ENCODE measurements around the gene DNAH2. TPM values are rescaled to one million over a fixed set of nuclear protein-coding genes. Genes with fewer than 3 reads are reported as not detected.

DNAH2 gene
- total and polyA plus RNA-seq, 2 of the 4 experiments (the other 2 are of a cell fraction): under 0.01 to 0.02 TPM

DNA sequence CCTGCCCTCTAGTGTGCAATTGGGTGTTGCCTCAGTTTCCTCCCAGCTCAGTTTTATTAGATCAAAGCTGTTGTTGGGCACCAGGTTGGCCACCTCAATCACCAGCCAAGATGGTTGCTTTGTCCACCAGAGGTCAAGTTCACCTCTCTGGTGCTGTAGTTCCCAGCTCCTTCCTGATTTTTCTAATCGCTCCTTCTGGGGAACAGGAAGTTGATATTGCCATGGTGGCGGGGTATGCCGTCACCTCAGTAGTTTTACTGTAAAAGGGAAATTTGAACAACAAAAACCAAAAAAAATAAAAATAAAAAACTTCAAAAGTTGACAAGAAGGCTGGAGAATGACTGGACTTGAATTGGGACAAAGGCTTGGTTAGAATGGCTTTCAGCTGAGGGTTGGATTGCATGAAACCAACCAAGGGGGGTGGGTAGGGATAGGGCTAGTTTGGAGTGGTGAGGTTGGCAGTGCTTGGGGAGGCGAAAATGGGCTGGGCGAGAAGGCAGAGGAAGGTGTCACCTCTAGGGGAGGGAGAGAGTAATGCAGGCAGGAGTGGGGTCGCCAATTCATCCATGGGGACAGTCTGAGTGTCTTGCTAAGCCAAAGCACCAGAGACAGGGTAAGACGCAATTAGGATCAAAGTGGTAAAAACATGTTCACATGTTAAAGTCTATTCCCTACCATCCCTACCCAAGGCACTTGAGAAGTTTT lies 6.3 kb upstream of the DNAH2 start:
- Histone ChIP-seq H3K9ac (ENCODE audit: low read depth, low read length) (no peak overlapping the region), H2AK5ac (ENCODE audit: low read depth, low read length) (no peak overlapping the region), H3K4me1 (ENCODE audit: control insufficient read depth, insufficient read depth, low read length) (peaks cover under 1% of the 10 kb centered on the region; the same call in 1 of the 2 replicates), H2BK120ac (ENCODE audit: low read depth, low read length) (no peak overlapping the region), H2BK15ac (ENCODE audit: low read depth, low read length) (no peak overlapping the region), H2AFZ (replicated peaks; ENCODE audit: low read length, poor library complexity) (no peak overlapping the region), H3K18ac (ENCODE audit: low read depth, low read length) (no peak overlapping the region), H2BK5ac (ENCODE audit: low read depth, low read length, poor library complexity, severe bottlenecking) (no peak overlapping the region), H3K4me3 (ENCODE audit: insufficient read depth, low read depth, low read length) (no peak overlapping the region), H4K5ac (ENCODE audit: low read depth, low read length) (no peak overlapping the region), H3K4me2 (ENCODE audit: low read depth, low read length) (no peak overlapping the region), H3K79me1 (ENCODE audit: low read depth in 1 of 2, low read length in 2 of 2) (no peaks in the 10 kb centered on the region), H4K8ac (ENCODE audit: low read depth in 2 of 2, low read length in 2 of 2) (no peak overlapping the region), H2AK9ac (replicated peaks; ENCODE audit: low read depth, low read length, poor library complexity) (no peak overlapping the region), H3K14ac (replicated peaks; ENCODE audit: low read depth, low read length) (no peak overlapping the region), H3K9me1 (ENCODE audit: insufficient read depth, low read length) (0 out of 2 replicates have a peak, but pooled peaks cover under 1% of the 10 kb centered on the region), H3K9me3 (ENCODE audit: control insufficient read depth, insufficient read depth, low read length) (no peaks in the 10 kb centered on the region), H3K27ac (ENCODE audit: insufficient read depth, low read length) (no peak overlapping the region), H3K23ac (ENCODE audit: low read depth, low read length) (no peak overlapping the region), H2BK20ac (ENCODE audit: low read depth, low read length) (no peak overlapping the region), H3K36me3 (ENCODE audit: control insufficient read depth, insufficient read depth, low read length) (no peaks in the 10 kb centered on the region), H3K56ac (ENCODE audit: extremely low read depth, insufficient read depth, low read length) (no peak overlapping the region), H4K91ac (ENCODE audit: insufficient read depth, low read depth, low read length) (no peak overlapping the region), H3K4ac (ENCODE audit: low read depth, low read length) (no peak overlapping the region), H4K20me1 (ENCODE audit: insufficient read depth, low read length) (no peaks in the 10 kb centered on the region), H3K27me3 (ENCODE audit: control insufficient read depth, insufficient read depth, low read length) (peaks cover 61% of the 10 kb centered on the region)
- ChIA-PET POLR2A (ENCODE audit: unreplicated experiment) (no interaction called here), CTCF (no interaction called here)
- in situ Hi-C loops (cut with MboI; ENCODE audit: low sequenced_read_pairs): no loop called here
- ATAC-seq (ENCODE audit: low read depth) (no peak), DNase-seq (no peak)
- no TSS peak for BruUV-seq (replicated peaks)
- 76% methylated on average over 2 of the region's 7 CpGs; no CpG with 5 or more reads in 1 of the 2 experiments for WGBS, 2 experiments (ENCODE audit: extremely low coverage in 2 of 2, insufficient read length in 1 of 2)
- dilution Hi-C loops (cut with HindIII; ENCODE audit: low sequenced_read_pairs, unreplicated experiment): no loop called here
- TF ChIP-seq NFE2L2 (IDR thresholded peaks at IDR 0.05; ENCODE audit: low read depth, low read length) (no peak), CHD1 (IDR thresholded peaks at IDR 0.05; ENCODE audit: low read depth, low read length) (no peak), RFX5 (IDR thresholded peaks at IDR 0.05; ENCODE audit: low read depth, low read length) (no peak), SMC3 (IDR thresholded peaks at IDR 0.05; ENCODE audit: low read depth, low read length) (no peak), MXI1 (IDR thresholded peaks at IDR 0.05; ENCODE audit: borderline replicate concordance, low read depth, low read length) (no peak), RCOR1 (IDR thresholded peaks at IDR 0.05; ENCODE audit: insufficient replicate concordance, low read length) (no peak), MAZ (IDR thresholded peaks at IDR 0.05; ENCODE audit: borderline replicate concordance, low read depth, low read length) (no peak), BHLHE40 (IDR thresholded peaks at IDR 0.05; ENCODE audit: low read depth, low read length) (no peak), FOS (IDR thresholded peaks at IDR 0.05; ENCODE audit: low read depth, low read length) (no peak), CEBPB (IDR thresholded peaks at IDR 0.05; ENCODE audit: low read depth, low read length) (no peak)
- TF ChIP-seq, protein P1, sequence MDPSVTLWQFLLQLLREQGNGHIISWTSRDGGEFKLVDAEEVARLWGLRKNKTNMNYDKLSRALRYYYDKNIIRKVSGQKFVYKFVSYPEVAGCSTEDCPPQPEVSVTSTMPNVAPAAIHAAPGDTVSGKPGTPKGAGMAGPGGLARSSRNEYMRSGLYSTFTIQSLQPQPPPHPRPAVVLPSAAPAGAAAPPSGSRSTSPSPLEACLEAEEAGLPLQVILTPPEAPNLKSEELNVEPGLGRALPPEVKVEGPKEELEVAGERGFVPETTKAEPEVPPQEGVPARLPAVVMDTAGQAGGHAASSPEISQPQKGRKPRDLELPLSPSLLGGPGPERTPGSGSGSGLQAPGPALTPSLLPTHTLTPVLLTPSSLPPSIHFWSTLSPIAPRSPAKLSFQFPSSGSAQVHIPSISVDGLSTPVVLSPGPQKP (IDR thresholded peaks at IDR 0.05; ENCODE audit: borderline replicate concordance, low read depth, low read length): no peak
- intact Hi-C loops (cut with micrococcal nuclease): no loop called here
